HUES6 (cell line): ENCODE data around the gene LETM1.

Experiments
- H3K27ac ChIP-seq: 2 replicates; pipeline ENCODE4 v1.7.0; 2013; ENCODE audit warnings: low read depth, mild to moderate bottlenecking, low read length, inconsistent platforms
- H3K27me3 ChIP-seq: 2 replicates; pipeline ENCODE4 v1.6.1; 2013; ENCODE audit warnings: low read length; ENCODE audit not compliant: control insufficient read depth, insufficient read depth
- H3K36me3 ChIP-seq: 2 replicates; pipeline ENCODE4 v1.6.1; 2013; ENCODE audit warnings: low read length; ENCODE audit not compliant: control insufficient read depth, insufficient read depth
- H3K4me1 ChIP-seq: 2 replicates; pipeline ENCODE4 v1.6.1; 2013; ENCODE audit warnings: low read length; ENCODE audit not compliant: control insufficient read depth, insufficient read depth
- H3K4me3 ChIP-seq: 2 replicates; pipeline ENCODE4 v1.5.1; 2013; ENCODE audit warnings: low read depth, low read length
- H3K9ac ChIP-seq: one replicate; pipeline ENCODE4 v1.6.1; 2013; ENCODE audit warnings: mild to moderate bottlenecking, low read length
- H3K9me3 ChIP-seq: 2 replicates; pipeline ENCODE4 v1.6.1; 2013; ENCODE audit warnings: low read depth, low read length; ENCODE audit not compliant: control insufficient read depth, insufficient read depth

Gene LETM1

DNA sequence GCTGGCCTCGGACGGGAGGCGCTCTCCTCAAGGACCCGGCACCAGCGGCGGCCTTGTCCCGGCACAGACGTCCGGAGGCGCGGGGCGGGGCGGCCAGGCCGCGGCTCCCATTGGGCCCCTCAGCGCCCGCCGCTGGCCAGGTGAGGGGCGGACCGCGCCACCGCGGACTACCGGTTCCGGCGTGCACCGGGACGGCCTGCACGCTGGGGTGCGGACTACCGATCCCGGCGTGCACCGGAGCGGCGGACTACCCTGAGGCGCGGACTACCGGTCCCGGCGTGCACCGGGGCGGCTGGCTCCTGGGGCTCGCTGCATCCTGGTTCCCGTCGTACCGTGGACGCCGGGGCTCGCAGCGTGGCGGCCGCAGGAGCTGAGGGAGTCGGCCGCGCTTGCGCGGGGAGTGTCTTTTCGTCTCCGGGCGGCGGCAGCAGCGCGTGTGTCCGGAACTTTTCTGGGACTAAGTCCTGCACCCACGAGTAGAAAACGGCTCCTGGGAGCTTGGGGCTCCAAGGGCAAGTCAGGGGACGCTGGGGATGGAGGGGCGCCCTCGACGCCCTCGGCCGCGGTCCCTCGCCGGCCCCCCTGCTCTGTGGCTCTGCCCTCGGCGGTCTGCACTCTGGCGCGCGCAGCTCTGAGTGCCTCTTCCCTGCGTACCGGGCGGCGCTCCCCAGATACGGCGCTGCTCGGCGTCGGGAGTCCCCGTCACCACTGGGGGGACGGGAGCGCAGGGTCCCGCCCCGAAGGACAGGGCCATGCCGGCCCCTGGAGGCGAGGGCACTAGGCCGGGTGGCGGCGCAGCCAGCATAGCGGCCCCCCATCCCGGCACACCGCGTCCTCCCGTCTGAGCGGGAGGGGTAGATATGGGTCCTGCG lies at the start of gene LETM1:
TSS of gene LETM1 (minus strand) at position 86 of the 872 bp plus-strand sequence. CDS start 206 bp downstream, outside the sequence.
- Histone ChIP-seq H3K4me3 (peak within 1 kb of the TSS; percentile 83), H3K9ac (peak within 1 kb of the TSS; percentile 82), H3K36me3 (no peaks in the 10 kb centered on the region), H3K4me1 (peaks cover 7% of the 10 kb centered on the region; the same call in 1 of the 2 replicates), H3K27ac (no peak within 1 kb of the TSS), H3K9me3 (no peaks in the 10 kb centered on the region), H3K27me3 (peaks cover 49% of the 10 kb centered on the region)

- no peak overlapping the region for H3K4me3 ChIP-seq
- no peak overlapping the region for H3K27ac ChIP-seq
- no peak overlapping the region for H3K9ac ChIP-seq
- H3K27me3 ChIP-seq, result no peaks in the 10 kb centered on the region
- no peaks in the 10 kb centered on the region; the same call in 1 of the 2 replicates for H3K4me1 ChIP-seq
- H3K9me3 ChIP-seq, result no peaks in the 10 kb centered on the region
- peaks cover 75% of the 10 kb centered on the region for H3K36me3 ChIP-seq
These were observed 48.1 kb upstream of the LETM1 start for GRCh38 chr4:1904042-1904441.

GRCh38 chr4:1903035-1903434 lies 47.1 kb upstream of the LETM1 start:
- Histone ChIP-seq H3K27me3 (no peaks in the 10 kb centered on the region), H3K4me3 (no peak overlapping the region), H3K4me1 (no peaks in the 10 kb centered on the region; the same call in 1 of the 2 replicates), H3K27ac (no peak overlapping the region), H3K9ac (no peak overlapping the region), H3K36me3 (peaks cover 65% of the 10 kb centered on the region), H3K9me3 (no peaks in the 10 kb centered on the region)

DNA sequence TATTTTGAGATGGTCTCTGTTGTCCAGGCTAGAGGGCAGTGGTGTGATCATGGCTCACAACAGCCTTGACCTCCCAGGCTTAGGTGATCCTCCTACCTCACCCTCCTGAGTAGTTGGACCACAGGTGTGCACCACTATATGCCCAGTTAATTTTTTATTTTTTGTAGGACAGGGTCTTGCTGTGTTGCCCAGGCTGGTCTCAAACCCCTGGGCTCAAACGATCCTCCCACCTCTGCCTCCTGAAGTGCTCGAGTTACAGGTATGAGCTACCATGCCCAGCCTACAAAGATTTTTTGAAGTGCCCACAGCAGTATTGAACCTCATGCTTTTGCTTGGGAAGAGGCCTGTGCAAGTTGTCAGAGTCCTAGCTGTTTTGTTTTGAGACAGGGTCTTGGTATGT lies 46.3 kb upstream of the LETM1 start:
- no peak overlapping the region for H3K4me3 ChIP-seq
- no peaks in the 10 kb centered on the region; the same call in 1 of the 2 replicates for H3K4me1 ChIP-seq
- peaks cover 59% of the 10 kb centered on the region for H3K36me3 ChIP-seq
- H3K27me3 ChIP-seq, result no peaks in the 10 kb centered on the region
- H3K27ac ChIP-seq, result no peak overlapping the region
- no peak overlapping the region for H3K9ac ChIP-seq
- H3K9me3 ChIP-seq, result no peaks in the 10 kb centered on the region

DNA sequence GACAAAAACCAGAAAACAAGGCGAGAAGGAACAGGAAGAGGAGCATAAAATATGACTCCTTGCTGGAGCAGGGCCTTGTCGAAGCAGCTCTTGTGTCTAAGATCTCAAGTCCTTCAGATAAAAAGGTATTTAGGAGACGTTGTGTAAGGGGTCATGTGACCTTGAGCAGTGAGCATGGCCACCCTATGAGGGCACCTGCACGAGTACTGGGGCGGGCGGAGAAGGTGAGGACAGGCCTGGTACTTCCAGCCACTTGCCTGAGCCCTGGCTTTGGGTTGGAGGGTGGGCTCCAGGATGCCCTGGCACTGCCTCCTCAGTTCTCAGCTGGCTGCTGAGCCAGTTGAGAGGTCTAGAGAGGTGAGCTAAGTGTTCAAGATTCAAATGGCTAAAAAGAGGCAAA lies 45.2 kb upstream of the LETM1 start:
- Histone ChIP-seq H3K27me3 (no peaks in the 10 kb centered on the region), H3K27ac (no peak overlapping the region), H3K9ac (no peak overlapping the region), H3K4me3 (no peak overlapping the region), H3K9me3 (no peaks in the 10 kb centered on the region), H3K4me1 (no peaks in the 10 kb centered on the region; the same call in 1 of the 2 replicates), H3K36me3 (peaks cover 50% of the 10 kb centered on the region)

GRCh38 chr4:1900624-1901023 lies 44.7 kb upstream of the LETM1 start:
- Histone ChIP-seq H3K27me3 (no peaks in the 10 kb centered on the region), H3K36me3 (peaks cover 49% of the 10 kb centered on the region), H3K27ac (no peak overlapping the region)

DNA sequence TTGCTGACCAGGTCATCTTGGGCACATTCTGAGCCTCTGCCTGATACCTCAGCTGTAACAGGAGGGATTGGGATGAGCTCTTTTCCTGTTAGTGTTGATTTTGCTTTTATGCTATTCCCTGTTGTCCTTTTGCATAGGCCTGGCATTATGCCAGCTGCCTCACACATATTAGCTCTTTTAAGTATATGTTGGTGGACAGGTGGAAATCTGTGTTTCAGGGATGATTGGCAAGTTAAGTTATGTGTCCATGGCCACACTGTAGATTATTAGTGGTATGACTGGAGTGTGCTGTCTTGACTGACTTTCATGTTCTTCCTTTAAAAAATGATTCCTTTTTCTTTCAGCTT lies 44.1 kb upstream of the LETM1 start:
- Histone ChIP-seq H3K27me3 (no peaks in the 10 kb centered on the region), H3K9ac (no peak overlapping the region), H3K27ac (no peak overlapping the region), H3K4me1 (no peaks in the 10 kb centered on the region; the same call in 1 of the 2 replicates), H3K36me3 (peaks cover 43% of the 10 kb centered on the region), H3K9me3 (no peaks in the 10 kb centered on the region), H3K4me3 (no peak overlapping the region)

More at GRCh38 chr4:1900624-1901023, 44.7 kb upstream of the LETM1 start:
- Histone ChIP-seq H3K4me3 (no peak overlapping the region), H3K9ac (no peak overlapping the region), H3K9me3 (no peaks in the 10 kb centered on the region), H3K4me1 (no peaks in the 10 kb centered on the region; the same call in 1 of the 2 replicates)

DNA sequence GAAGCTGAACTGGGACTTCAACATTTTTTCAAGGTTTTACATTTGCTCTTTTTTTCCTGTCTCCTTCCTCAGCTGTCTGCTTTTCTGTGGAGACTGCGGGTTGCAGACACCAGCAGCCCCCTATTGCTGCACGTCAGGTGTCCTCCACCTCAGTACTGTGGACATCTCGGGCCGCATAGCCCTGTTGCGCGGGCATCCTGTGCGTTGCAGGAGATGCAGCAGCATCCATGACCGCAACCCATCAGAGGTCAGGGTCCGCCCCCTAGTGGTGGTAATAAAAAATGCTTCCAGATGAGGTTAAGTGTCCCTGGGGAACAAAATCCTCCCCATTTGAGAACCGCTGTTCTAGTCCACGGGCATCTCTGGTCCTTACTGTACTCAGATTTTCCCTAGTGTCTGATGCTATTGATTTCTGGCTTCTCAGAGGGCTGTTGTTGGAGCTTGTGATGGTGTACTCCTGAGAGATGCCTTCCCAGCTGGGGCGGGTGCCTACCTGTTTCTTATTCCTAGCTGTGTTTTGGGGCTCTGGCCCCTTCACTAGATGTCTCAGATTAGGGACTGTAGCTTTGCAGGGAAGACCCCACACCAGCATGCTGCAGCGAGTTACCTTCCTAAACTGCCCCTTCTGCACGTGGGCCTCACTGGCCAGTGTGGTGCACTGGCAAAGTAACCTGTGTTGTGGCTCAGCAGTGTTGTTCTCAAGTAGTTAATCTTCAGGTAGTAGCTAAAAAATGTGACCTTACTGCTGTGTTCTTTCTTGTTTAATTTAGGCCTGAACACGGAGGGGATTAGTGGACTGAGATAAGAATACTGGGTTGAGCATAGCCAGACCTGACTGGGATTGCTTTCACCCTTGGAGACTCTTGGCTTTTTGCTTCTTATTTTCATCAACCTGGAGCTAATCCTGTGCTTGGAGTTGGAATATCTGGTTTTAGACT lies 43.5 kb upstream of the LETM1 start:
- Histone ChIP-seq H3K27ac (no peak overlapping the region), H3K9ac (no peak overlapping the region), H3K9me3 (no peaks in the 10 kb centered on the region), H3K4me3 (no peak overlapping the region), H3K27me3 (no peaks in the 10 kb centered on the region), H3K36me3 (peaks cover 36% of the 10 kb centered on the region), H3K4me1 (no peaks in the 10 kb centered on the region; the same call in 1 of the 2 replicates)

DNA sequence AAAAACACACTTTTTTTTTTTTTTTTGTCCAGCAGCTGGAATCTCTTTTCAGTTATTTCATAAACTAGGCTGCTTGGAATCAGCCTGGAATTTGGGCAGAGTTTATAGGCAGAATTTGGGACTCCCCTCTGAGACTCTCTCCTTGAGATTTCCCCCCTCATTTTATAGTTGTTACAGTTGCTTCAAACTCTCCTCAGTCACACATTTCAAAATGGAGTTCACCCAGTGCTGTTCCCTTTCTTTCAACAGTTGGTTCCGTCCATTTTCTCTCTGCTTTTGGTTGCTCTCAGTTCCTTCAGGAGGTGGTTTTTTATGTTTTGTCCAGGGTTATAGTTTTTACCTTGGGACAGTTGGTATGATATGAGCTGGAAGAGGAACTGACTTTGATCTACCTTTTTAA lies 42.7 kb upstream of the LETM1 start:
- H3K4me1 ChIP-seq, result no peaks in the 10 kb centered on the region; the same call in 1 of the 2 replicates
- no peak overlapping the region for H3K27ac ChIP-seq
- H3K9me3 ChIP-seq, result no peaks in the 10 kb centered on the region
- no peaks in the 10 kb centered on the region for H3K27me3 ChIP-seq
- no peak overlapping the region for H3K9ac ChIP-seq
- H3K4me3 ChIP-seq, result no peak overlapping the region
- peaks cover 32% of the 10 kb centered on the region for H3K36me3 ChIP-seq

- Histone ChIP-seq H3K9me3 (no peaks in the 10 kb centered on the region), H3K36me3 (peaks cover 29% of the 10 kb centered on the region), H3K27me3 (no peaks in the 10 kb centered on the region), H3K27ac (no peak overlapping the region), H3K9ac (no peak overlapping the region), H3K4me3 (no peak overlapping the region), H3K4me1 (no peaks in the 10 kb centered on the region; the same call in 1 of the 2 replicates)
These were observed 42.1 kb upstream of the LETM1 start for GRCh38 chr4:1898007-1898406.

DNA sequence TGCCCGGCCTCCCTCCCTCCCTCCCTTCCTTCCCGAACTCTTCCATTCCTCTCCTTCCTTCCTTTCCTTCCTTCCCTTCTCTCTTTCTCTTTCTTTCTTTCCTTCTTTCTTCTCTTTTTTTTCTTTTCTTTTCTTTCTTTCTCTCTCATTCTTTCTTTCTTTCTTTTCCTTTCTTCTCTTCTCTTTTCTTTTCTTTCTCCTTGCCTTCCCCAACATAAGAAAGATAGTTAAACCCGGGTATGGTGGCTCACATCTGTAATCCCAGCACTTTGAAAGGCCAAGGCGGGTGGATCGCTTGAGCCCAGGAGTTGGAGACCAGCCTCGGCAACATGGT lies 40.7 kb upstream of the LETM1 start:
- Histone ChIP-seq H3K36me3 (peaks cover 17% of the 10 kb centered on the region), H3K9me3 (no peaks in the 10 kb centered on the region), H3K4me3 (no peak overlapping the region), H3K27ac (no peak overlapping the region), H3K27me3 (no peaks in the 10 kb centered on the region), H3K4me1 (no peaks in the 10 kb centered on the region; the same call in 1 of the 2 replicates), H3K9ac (no peak overlapping the region)
